ENCODE measurements around the gene GFER. TPM values are rescaled to one million over a fixed set of nuclear protein-coding genes. Genes with fewer than 3 reads are reported as not detected.

Gene GFER
- polyA plus RNA-seq, 1 donor (not counting 4 experiments of a cell fraction or from before 2014, with no cell fraction given) = 12.0 TPM

- H3K27ac ChIP-seq (ENCODE audit: control insufficient read depth, insufficient read depth, low read length) = peak overlapping the region; percentile 14
- H3K27me3 ChIP-seq (ENCODE audit: control insufficient read depth, extremely low read depth, insufficient read depth, low read length) = no peaks in the 10 kb centered on the region
- H3K4me1 ChIP-seq (ENCODE audit: control insufficient read depth, extremely low read depth, insufficient read depth, low read length) = peaks cover 20% of the 10 kb centered on the region
- no peak for FAIRE-seq
- H3K9me3 ChIP-seq (ENCODE audit: control insufficient read depth, low read depth, low read length) = no peaks in the 10 kb centered on the region
- H3K9me1 ChIP-seq (ENCODE audit: control insufficient read depth, extremely low read depth, insufficient read depth, low read length) = no peaks in the 10 kb centered on the region
- H2AFZ ChIP-seq (ENCODE audit: control insufficient read depth, low read length) = peak overlapping the region; percentile 83
- dilution Hi-C loops (cut with MboI; ENCODE audit: extremely low pct_ligation_motif_present, low sequenced_read_pairs) = no loop called here
- peak overlapping the region; percentile 88 for H3K4me2 ChIP-seq (ENCODE audit: control insufficient read depth, extremely low read depth, insufficient read depth, low read depth, low read length)
- H3K79me2 ChIP-seq (ENCODE audit: control insufficient read depth, insufficient read depth, low read length) = no peaks in the 10 kb centered on the region
- peak overlapping the region; percentile 69 for H3K9ac ChIP-seq (ENCODE audit: control insufficient read depth, extremely low read depth, insufficient read depth, low read length)
- H3K4me3 ChIP-seq (ENCODE audit: control insufficient read depth in 2 of 3, extremely low read depth in 1 of 3, insufficient read depth in 2 of 3, low read depth in 1 of 3, low read length in 3 of 3) = peak overlapping the region; percentile 72 to 93 (median 80)
- H4K20me1 ChIP-seq (ENCODE audit: control insufficient read depth, extremely low read depth, insufficient read depth, low read length) = no peaks in the 10 kb centered on the region
- TF ChIP-seq CTCF (optimal IDR thresholded peaks at IDR 0.05 in 1 of 3, IDR thresholded peaks at IDR 0.05 in 1 of 3, conservative IDR thresholded peaks at IDR 0.05 in 1 of 3; ENCODE audit: extremely low read depth in 1 of 3, insufficient read depth in 2 of 3, low read length in 3 of 3) (no peak), EZH2 (IDR thresholded peaks at IDR 0.05; ENCODE audit: low read length) (no peak)
- peaks cover 0 to 4% of the 10 kb centered on the region in 2 experiments for H3K36me3 ChIP-seq (ENCODE audit: control insufficient read depth in 2 of 2, extremely low read depth in 1 of 2, insufficient read depth in 2 of 2, low read length in 2 of 2)
- DNase-seq (ENCODE audit: low read depth, low spot score) = no peak
Measured at GRCh38 chr16:1942047-1942809, 41.8 kb upstream of the GFER start.

- H2AFZ ChIP-seq (ENCODE audit: control insufficient read depth, low read length) = peak within 1 kb of the TSS; percentile 85
- no peaks in the 10 kb centered on the region for H3K79me2 ChIP-seq (ENCODE audit: control insufficient read depth, insufficient read depth, low read length)
- peak within 1 kb of the TSS; percentile 88 for H3K4me2 ChIP-seq (ENCODE audit: control insufficient read depth, extremely low read depth, insufficient read depth, low read depth, low read length)
- H3K36me3 ChIP-seq (ENCODE audit: control insufficient read depth in 2 of 2, extremely low read depth in 1 of 2, insufficient read depth in 2 of 2, low read length in 2 of 2) = peaks cover 0 to 4% of the 10 kb centered on the region in 2 experiments
- H4K20me1 ChIP-seq (ENCODE audit: control insufficient read depth, extremely low read depth, insufficient read depth, low read length) = no peaks in the 10 kb centered on the region
- TF ChIP-seq EZH2 (IDR thresholded peaks at IDR 0.05; ENCODE audit: low read length) (no peak), CTCF (optimal IDR thresholded peaks at IDR 0.05 in 1 of 3, IDR thresholded peaks at IDR 0.05 in 1 of 3, conservative IDR thresholded peaks at IDR 0.05 in 1 of 3; ENCODE audit: extremely low read depth in 1 of 3, insufficient read depth in 2 of 3, low read length in 3 of 3) (no peak)
- no peaks in the 10 kb centered on the region for H3K9me3 ChIP-seq (ENCODE audit: control insufficient read depth, low read depth, low read length)
- peak within 1 kb of the TSS; percentile 69 for H3K9ac ChIP-seq (ENCODE audit: control insufficient read depth, extremely low read depth, insufficient read depth, low read length)
- H3K27ac ChIP-seq (ENCODE audit: control insufficient read depth, insufficient read depth, low read length) = peak within 1 kb of the TSS; percentile 63
- H3K9me1 ChIP-seq (ENCODE audit: control insufficient read depth, extremely low read depth, insufficient read depth, low read length) = no peaks in the 10 kb centered on the region
- H3K4me1 ChIP-seq (ENCODE audit: control insufficient read depth, extremely low read depth, insufficient read depth, low read length) = peaks cover 20% of the 10 kb centered on the region
- DNase-seq (ENCODE audit: low read depth, low spot score) = no peak
- dilution Hi-C loops (cut with MboI; ENCODE audit: extremely low pct_ligation_motif_present, low sequenced_read_pairs) = no loop called here
- H3K27me3 ChIP-seq (ENCODE audit: control insufficient read depth, extremely low read depth, insufficient read depth, low read length) = no peaks in the 10 kb centered on the region
- peak within 1 kb of the TSS; percentile 72 to 93 (median 80) for H3K4me3 ChIP-seq (ENCODE audit: control insufficient read depth in 2 of 3, extremely low read depth in 1 of 3, insufficient read depth in 2 of 3, low read depth in 1 of 3, low read length in 3 of 3)
- FAIRE-seq = peak; percentile 26
Measured at GRCh38 chr16:1942810-1943726, 40.9 kb upstream of the GFER start, which contains the start of gene MSRB1. Gene MSRB1, minus strand, starts transcription at chr16:1943199. Its CDS starts 43 bp downstream, at chr16:1943156.

Data from keratinocyte (primary cell).